GM20000 (cell line): Measurements from ENCODE around the gene EVI5L.
"Not testable (repeated sequence)": the region's sequence is repeated elsewhere in the genome, so short reads cannot be mapped to it uniquely, and the experiment has no call there.

ENCODE experiments used
- DNase-seq: peaks from one replicate; pipeline ENCODE4 v3.0.0; 2012; ENCODE audit warnings: low spot score
- TF ChIP-seq, protein P1 (sequence below): IDR thresholded peaks from 2 replicates; pipeline ENCODE4 v1.5.1; 2012; ENCODE audit warnings: mild to moderate bottlenecking, control low read depth; ENCODE audit errors: extremely low read depth, missing control alignments

Gene EVI5L

GRCh38 chr19:7857727-7858108 is 27.7 kb downstream of the EVI5L start:
- DNase-seq = no peak

GRCh38 chr19:7858109-7858770 is 28.2 kb downstream of the EVI5L start:
- no peak for DNase-seq
- TF ChIP-seq, protein P1, sequence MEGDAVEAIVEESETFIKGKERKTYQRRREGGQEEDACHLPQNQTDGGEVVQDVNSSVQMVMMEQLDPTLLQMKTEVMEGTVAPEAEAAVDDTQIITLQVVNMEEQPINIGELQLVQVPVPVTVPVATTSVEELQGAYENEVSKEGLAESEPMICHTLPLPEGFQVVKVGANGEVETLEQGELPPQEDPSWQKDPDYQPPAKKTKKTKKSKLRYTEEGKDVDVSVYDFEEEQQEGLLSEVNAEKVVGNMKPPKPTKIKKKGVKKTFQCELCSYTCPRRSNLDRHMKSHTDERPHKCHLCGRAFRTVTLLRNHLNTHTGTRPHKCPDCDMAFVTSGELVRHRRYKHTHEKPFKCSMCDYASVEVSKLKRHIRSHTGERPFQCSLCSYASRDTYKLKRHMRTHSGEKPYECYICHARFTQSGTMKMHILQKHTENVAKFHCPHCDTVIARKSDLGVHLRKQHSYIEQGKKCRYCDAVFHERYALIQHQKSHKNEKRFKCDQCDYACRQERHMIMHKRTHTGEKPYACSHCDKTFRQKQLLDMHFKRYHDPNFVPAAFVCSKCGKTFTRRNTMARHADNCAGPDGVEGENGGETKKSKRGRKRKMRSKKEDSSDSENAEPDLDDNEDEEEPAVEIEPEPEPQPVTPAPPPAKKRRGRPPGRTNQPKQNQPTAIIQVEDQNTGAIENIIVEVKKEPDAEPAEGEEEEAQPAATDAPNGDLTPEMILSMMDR = no peak

More at GRCh38 chr19:7857727-7858108, 27.7 kb downstream of the EVI5L start:
- TF ChIP-seq, protein P1 = no peak

- not testable (repeated sequence) for DNase-seq
These were observed 29.1 kb downstream of the EVI5L start for GRCh38 chr19:7859087-7859486.

GRCh38 chr19:7859831-7860713 is 30.1 kb downstream of the EVI5L start:
- DNase-seq = no peak
- TF ChIP-seq, protein P1 = no peak

DNA sequence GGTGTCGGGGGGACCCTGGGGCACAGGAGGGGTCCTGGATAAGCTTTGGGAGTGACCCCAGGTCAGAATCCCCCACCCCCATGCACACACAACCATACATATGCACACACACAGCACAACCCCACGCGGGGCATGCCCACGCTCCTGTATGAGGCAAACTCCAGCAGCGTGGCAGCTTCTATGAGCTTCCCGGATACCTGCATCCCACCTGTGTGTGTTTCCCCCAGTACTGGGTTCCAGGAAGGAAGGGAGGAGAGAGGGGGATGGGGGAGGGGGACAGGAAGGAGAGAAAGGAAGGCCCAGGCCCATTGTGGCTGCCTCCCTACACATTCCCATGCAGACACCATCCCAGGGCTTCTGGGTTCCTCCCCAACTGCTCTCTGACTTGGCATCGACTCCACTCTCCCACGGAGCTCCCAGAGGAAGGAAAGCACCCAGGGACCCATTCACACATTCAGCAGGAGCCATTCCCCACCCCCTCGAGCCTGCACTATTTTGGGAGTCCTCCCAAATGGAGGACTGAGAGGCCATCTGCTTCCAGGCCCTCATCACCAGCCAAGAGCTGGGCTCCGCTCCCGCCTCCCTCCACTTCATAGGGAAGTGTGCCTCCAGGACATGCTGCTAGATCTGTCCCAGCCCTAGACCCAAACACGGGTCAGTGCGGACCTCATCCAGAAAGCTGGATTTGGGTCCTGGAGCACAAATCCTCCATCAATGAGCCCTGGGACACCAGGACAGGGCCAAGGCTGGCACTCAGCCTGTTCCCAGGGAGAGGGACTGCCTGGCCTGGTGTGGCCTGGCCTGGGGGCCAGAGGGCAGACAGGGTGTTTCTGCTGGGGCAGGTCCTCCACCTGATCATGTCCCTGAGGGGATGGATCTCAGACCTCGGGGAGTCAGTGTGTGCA is 30.9 kb downstream of the EVI5L start:
- DNase-seq = no peak
- TF ChIP-seq, protein P1 = no peak

DNA sequence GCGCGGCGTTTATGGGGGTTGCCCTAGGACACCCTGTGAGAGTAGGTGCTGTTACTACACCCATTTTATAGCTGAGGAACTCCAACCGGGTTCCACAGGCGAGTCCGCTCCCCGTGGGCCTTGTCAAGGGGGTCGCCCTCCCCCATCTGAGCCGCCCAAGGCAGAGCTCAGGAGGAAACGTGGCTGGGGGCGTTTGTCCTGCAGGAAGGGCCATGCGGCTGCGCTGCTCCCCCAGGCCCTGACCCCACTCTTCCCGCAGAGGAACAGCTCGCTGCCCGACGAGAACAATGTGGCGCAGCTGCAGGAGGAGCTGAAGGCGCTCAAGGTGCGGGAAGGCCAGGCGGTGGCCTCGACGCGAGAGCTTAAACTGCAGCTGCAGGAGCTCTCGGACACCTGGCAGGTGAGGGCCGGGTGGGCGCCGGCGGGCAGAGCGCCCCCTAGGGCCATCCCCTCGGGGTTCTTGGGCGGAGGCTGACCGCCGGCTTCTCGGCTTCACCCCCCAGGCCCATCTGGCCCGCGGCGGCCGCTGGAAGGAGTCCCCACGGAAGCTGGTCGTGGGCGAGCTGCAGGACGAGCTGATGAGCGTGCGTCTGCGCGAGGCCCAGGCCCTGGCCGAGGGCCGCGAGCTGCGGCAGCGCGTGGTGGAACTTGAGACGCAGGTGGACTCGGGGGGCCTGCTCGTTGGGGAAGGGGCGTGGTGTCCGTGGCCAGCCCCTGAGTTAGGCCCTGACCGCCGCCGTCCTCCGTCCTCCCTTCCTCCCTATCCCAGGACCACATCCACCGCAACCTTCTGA is 31.8 kb downstream of the EVI5L start:
- TF ChIP-seq, protein P1 = no peak
- no peak for DNase-seq

DNA sequence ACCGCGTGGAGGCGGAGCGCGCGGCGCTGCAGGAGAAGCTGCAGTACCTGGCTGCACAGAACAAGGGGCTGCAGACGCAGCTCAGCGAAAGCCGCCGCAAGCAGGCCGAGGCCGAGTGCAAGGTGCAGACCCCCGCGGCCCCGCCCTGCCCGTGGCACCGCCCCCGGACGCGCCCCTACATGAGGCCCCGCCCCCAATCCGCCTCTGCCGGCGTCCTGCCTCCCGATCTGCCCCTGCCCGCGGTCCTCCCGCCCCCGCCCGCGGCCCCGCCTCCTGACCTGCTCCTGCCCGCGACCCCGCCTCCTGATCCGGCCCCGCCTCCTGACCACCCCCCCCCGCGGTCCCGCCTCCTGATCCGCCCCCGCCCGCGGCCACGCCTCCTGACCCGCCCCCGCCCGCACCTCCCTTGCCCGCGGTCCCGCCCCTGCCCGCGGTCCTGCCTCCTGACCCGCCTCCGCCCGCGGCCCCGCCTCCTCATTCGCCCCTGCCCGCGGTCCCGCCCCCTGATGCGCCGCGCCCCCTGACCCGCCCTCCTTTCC is 32.5 kb downstream of the EVI5L start:
- TF ChIP-seq, protein P1 = no peak
- peak; percentile 94 for DNase-seq
